Measurements from ENCODE around the gene NTRK1.

The NTRK1 gene

GRCh38 chr1:156909671-156910070 lies 49.0 kb downstream of the NTRK1 start:
- H3K27me3 ChIP-seq (ENCODE audit: control insufficient read depth, insufficient read depth, low read length) = peaks cover 7% of the 10 kb centered on the region
- H3K27ac ChIP-seq (ENCODE audit: low read depth, low read length) = no peak overlapping the region
- no peaks in the 10 kb centered on the region for H3K4me1 ChIP-seq (ENCODE audit: control insufficient read depth, insufficient read depth, low read length)
- no peak overlapping the region for H3K4me3 ChIP-seq (ENCODE audit: low read length)
- no peak overlapping the region for H3K9ac ChIP-seq (ENCODE audit: low read length)
- H3K36me3 ChIP-seq (ENCODE audit: control insufficient read depth, insufficient read depth, low read length) = no peaks in the 10 kb centered on the region

DNA sequence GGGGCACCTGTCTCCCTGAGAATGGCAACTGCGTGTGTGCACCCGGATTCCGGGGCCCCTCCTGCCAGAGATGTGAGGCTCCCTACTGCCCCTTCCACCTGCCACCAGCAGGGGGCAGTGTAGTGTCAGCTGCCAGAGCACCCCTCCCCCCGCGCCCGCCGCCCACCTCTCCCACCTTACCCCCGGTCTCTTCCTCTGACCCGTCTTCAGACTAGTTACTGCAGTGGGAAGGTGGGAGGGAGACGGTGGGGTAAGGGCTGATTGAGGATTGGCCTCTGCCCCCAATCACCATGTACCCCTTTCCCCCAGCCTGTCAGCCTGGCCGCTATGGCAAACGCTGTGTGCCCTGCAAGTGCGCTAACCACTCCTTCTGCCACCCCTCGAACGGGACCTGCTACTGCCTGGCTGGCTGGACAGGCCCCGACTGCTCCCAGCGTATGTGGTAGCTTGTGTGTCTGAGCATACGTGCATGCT lies 49.7 kb downstream of the NTRK1 start:
- Histone ChIP-seq H3K4me3 (ENCODE audit: low read length) (no peak overlapping the region), H3K27ac (ENCODE audit: low read depth, low read length) (no peak overlapping the region), H3K4me1 (ENCODE audit: control insufficient read depth, insufficient read depth, low read length) (no peaks in the 10 kb centered on the region), H3K9ac (ENCODE audit: low read length) (no peak overlapping the region), H3K27me3 (ENCODE audit: control insufficient read depth, insufficient read depth, low read length) (peaks cover 7% of the 10 kb centered on the region), H3K36me3 (ENCODE audit: control insufficient read depth, insufficient read depth, low read length) (no peaks in the 10 kb centered on the region)

DNA sequence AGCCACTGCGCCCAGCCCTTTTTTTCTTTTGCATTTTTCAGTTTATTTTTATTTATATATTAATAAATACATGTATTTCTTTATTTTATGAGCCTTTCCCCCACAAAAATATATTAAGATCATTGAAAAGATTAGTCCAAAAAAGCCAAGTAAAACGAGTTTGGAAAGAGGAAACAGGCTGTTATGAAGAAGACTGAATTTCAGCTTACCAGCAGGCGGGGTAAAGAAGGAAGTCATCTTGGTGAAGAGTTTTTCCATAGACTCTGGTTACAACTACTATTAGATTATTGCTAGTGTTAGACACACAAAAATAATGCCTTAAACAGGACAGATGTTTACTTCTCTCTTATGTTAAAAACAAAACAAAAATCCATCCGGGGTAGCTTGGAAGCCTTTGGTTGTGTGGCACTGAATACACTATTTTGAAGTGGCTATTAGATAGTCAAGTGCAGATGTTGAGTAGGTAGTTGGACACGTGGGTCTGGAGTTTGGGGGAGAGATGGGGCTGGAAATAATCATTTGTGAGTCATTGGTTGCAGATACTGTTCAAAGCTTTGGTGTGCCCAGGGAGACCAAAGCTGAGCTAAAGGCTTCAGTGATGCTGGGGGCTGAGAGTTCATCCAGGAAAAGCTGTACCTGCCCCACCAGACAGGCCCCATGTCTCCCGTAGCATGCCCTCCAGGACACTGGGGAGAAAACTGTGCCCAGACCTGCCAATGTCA lies 51.1 kb downstream of the NTRK1 start:
- no peak overlapping the region for H3K4me3 ChIP-seq (ENCODE audit: low read length)
- H3K27me3 ChIP-seq (ENCODE audit: control insufficient read depth, insufficient read depth, low read length) = peaks cover 4% of the 10 kb centered on the region
- no peaks in the 10 kb centered on the region for H3K4me1 ChIP-seq (ENCODE audit: control insufficient read depth, insufficient read depth, low read length)
- no peaks in the 10 kb centered on the region for H3K36me3 ChIP-seq (ENCODE audit: control insufficient read depth, insufficient read depth, low read length)
- no peak overlapping the region for H3K27ac ChIP-seq (ENCODE audit: low read depth, low read length)
- H3K9ac ChIP-seq (ENCODE audit: low read length) = no peak overlapping the region

DNA sequence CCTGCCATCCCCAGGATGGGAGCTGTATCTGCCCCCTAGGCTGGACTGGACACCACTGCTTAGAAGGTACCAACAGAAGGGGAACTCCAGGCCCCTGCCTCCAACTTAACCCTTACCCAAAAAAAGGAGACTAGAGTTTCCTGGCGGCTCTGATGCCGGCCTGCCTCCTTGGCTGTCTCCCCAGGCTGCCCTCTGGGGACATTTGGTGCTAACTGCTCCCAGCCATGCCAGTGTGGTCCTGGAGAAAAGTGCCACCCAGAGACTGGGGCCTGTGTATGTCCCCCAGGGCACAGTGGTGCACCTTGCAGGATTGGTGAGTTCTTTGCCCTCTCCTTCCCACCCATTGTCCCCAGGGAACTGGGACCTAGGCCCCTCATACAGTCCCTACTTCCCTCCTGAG lies 51.6 kb downstream of the NTRK1 start:
- Histone ChIP-seq H3K36me3 (ENCODE audit: control insufficient read depth, insufficient read depth, low read length) (no peaks in the 10 kb centered on the region), H3K27me3 (ENCODE audit: control insufficient read depth, insufficient read depth, low read length) (peaks cover 4% of the 10 kb centered on the region), H3K27ac (ENCODE audit: low read depth, low read length) (no peak overlapping the region), H3K4me3 (ENCODE audit: low read length) (no peak overlapping the region), H3K9ac (ENCODE audit: low read length) (no peak overlapping the region), H3K4me1 (ENCODE audit: control insufficient read depth, insufficient read depth, low read length) (no peaks in the 10 kb centered on the region)

- H3K9ac ChIP-seq (ENCODE audit: low read length) = no peak overlapping the region
- H3K36me3 ChIP-seq (ENCODE audit: control insufficient read depth, insufficient read depth, low read length) = no peaks in the 10 kb centered on the region
- no peaks in the 10 kb centered on the region for H3K4me1 ChIP-seq (ENCODE audit: control insufficient read depth, insufficient read depth, low read length)
- H3K4me3 ChIP-seq (ENCODE audit: low read length) = no peak overlapping the region
- H3K27ac ChIP-seq (ENCODE audit: low read depth, low read length) = no peak overlapping the region
- H3K27me3 ChIP-seq (ENCODE audit: control insufficient read depth, insufficient read depth, low read length) = peaks cover 4% of the 10 kb centered on the region
These were observed 52.5 kb downstream of the NTRK1 start for GRCh38 chr1:156912861-156913808.

- Histone ChIP-seq H3K27me3 (ENCODE audit: control insufficient read depth, insufficient read depth, low read length) (peaks cover 4% of the 10 kb centered on the region), H3K27ac (ENCODE audit: low read depth, low read length) (no peak overlapping the region), H3K9ac (ENCODE audit: low read length) (no peak overlapping the region), H3K4me3 (ENCODE audit: low read length) (no peak overlapping the region), H3K4me1 (ENCODE audit: control insufficient read depth, insufficient read depth, low read length) (no peaks in the 10 kb centered on the region), H3K36me3 (ENCODE audit: control insufficient read depth, insufficient read depth, low read length) (no peaks in the 10 kb centered on the region)
These were observed 53.2 kb downstream of the NTRK1 start for GRCh38 chr1:156913809-156914387.

DNA sequence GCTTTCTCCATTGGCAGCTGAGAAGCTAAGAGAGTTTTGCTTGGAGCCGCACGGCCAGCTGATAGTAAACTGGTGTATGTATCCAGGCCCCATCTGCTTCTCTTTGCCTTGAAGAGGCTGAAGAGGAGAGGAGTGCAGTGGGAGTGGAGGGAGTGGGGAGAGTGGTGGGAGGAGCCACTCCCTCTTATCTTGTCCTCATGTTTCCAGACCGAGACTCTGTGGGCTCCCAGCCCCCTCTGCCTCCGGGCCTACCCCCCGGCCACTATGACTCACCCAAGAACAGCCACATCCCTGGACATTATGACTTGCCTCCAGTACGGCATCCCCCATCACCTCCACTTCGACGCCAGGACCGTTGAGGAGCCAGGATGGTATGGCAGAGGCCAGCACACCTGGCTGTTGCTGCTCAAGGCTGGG lies 53.8 kb downstream of the NTRK1 start:
- Histone ChIP-seq H3K4me1 (ENCODE audit: control insufficient read depth, insufficient read depth, low read length) (no peaks in the 10 kb centered on the region), H3K36me3 (ENCODE audit: control insufficient read depth, insufficient read depth, low read length) (no peaks in the 10 kb centered on the region), H3K27ac (ENCODE audit: low read depth, low read length) (no peak overlapping the region), H3K27me3 (ENCODE audit: control insufficient read depth, insufficient read depth, low read length) (peaks cover 4% of the 10 kb centered on the region), H3K9ac (ENCODE audit: low read length) (no peak overlapping the region), H3K4me3 (ENCODE audit: low read length) (no peak overlapping the region)

- Histone ChIP-seq H3K27ac (ENCODE audit: low read depth, low read length) (no peak within 1 kb of the TSS), H3K4me1 (ENCODE audit: control insufficient read depth, insufficient read depth, low read length) (no peaks in the 10 kb centered on the region), H3K9ac (ENCODE audit: low read length) (no peak within 1 kb of the TSS), H3K36me3 (ENCODE audit: control insufficient read depth, insufficient read depth, low read length) (no peaks in the 10 kb centered on the region), H3K27me3 (ENCODE audit: control insufficient read depth, insufficient read depth, low read length) (peaks cover 44% of the 10 kb centered on the region), H3K4me3 (ENCODE audit: low read length) (peak within 1 kb of the TSS; percentile 30)
These were observed 59.8 kb downstream of the NTRK1 start, which contains the start of gene LRRC71 for GRCh38 chr1:156920233-156921052. TSS of gene LRRC71 (plus strand) at chr1:156920632. CDS start at chr1:156920804, 172 bp downstream.

DNA sequence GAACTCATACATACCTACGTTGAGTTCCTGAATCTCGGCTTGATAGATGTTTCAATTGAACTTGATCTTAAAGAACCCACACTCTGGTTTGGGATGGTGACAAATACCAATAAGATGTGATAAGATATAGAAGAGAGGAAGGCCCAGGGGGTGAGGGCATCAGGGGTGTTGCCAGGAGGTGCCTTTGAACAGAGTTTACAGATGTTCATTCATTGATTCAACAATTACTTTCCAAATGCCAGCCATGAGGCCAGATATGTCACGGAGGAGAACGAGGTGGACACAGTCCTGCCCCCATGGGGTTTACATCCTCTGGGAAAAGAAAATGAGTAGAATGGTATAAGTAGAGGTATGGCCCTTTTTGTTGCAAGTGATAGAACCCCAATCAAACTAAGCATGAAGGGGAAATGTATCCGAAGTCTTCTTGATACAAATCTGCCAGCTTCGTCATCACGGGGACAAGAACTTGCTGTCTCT lies 60.4 kb downstream of the NTRK1 start:
- Histone ChIP-seq H3K27ac (ENCODE audit: low read depth, low read length) (no peak overlapping the region), H3K27me3 (ENCODE audit: control insufficient read depth, insufficient read depth, low read length) (peaks cover 46% of the 10 kb centered on the region), H3K36me3 (ENCODE audit: control insufficient read depth, insufficient read depth, low read length) (no peaks in the 10 kb centered on the region), H3K9ac (ENCODE audit: low read length) (no peak overlapping the region), H3K4me1 (ENCODE audit: control insufficient read depth, insufficient read depth, low read length) (no peaks in the 10 kb centered on the region), H3K4me3 (ENCODE audit: low read length) (no peak overlapping the region)

GRCh38 chr1:156922986-156923669 lies 62.5 kb downstream of the NTRK1 start:
- Histone ChIP-seq H3K9ac (ENCODE audit: low read length) (no peak overlapping the region), H3K4me3 (ENCODE audit: low read length) (no peak overlapping the region), H3K36me3 (ENCODE audit: control insufficient read depth, insufficient read depth, low read length) (no peaks in the 10 kb centered on the region), H3K27ac (ENCODE audit: low read depth, low read length) (no peak overlapping the region), H3K4me1 (ENCODE audit: control insufficient read depth, insufficient read depth, low read length) (no peaks in the 10 kb centered on the region), H3K27me3 (ENCODE audit: control insufficient read depth, insufficient read depth, low read length) (peaks cover 59% of the 10 kb centered on the region)

GRCh38 chr1:156923670-156924477 lies 63.2 kb downstream of the NTRK1 start:
- Histone ChIP-seq H3K27ac (ENCODE audit: low read depth, low read length) (no peak overlapping the region), H3K36me3 (ENCODE audit: control insufficient read depth, insufficient read depth, low read length) (no peaks in the 10 kb centered on the region), H3K4me3 (ENCODE audit: low read length) (no peak overlapping the region), H3K9ac (ENCODE audit: low read length) (no peak overlapping the region), H3K4me1 (ENCODE audit: control insufficient read depth, insufficient read depth, low read length) (no peaks in the 10 kb centered on the region), H3K27me3 (ENCODE audit: control insufficient read depth, insufficient read depth, low read length) (peaks cover 59% of the 10 kb centered on the region)
